GM12878 (cell line): ENCODE data around the gene DHCR7. TPM values are rescaled to one million over a fixed set of nuclear protein-coding genes. Genes with fewer than 3 reads are reported as not detected.

Experiments
- ATAC-seq: fragments of 200-7000 bp; cut with Tn5 transposase; 3 replicates; pipeline ENCODE4 v1.9.1; 2020; ENCODE audit warnings: mild to moderate bottlenecking, moderate library complexity
- BruUV-seq: library from RNA; stranded (reverse); fragments of 400-500 nt; replicated peaks from 2 replicates; lab custom pipeline; 2021; lab: Mats Ljungman, UMichigan
- CTCF ChIA-PET: fragments of 300-600 bp; sonication (Branson Sonifier 250); formaldehyde crosslinking; extraction: SDS; loops from one replicate; lab custom pipeline; 2021; ENCODE audit warnings: inconsistent platforms; lab: Yijun Ruan, JAX
- POLR2A ChIA-PET: fragments of 350-600 bp; formaldehyde crosslinking; extraction: SDS; loops from one replicate; lab custom pipeline; 2021; ENCODE audit warnings: inconsistent platforms; lab: Charles Lee
- RAD21 ChIA-PET: fragments of 300-600 bp; sonication (Branson Sonifier 250); formaldehyde crosslinking; loops from one replicate; lab custom pipeline; 2023; ENCODE audit warnings: antibody characterized with exemption; ENCODE audit not compliant: unreplicated experiment; lab: Charles Lee
- SMC1A ChIA-PET: fragments of 300-600 bp; sonication (Branson Sonifier 250); formaldehyde crosslinking; loops from one replicate; lab custom pipeline; 2023; ENCODE audit not compliant: unreplicated experiment, uncharacterized antibody; lab: Charles Lee
- DNase-seq: peaks from one replicate; pipeline ENCODE4 v3.0.0-alpha.2; 2011; ENCODE audit warnings: low read depth, low spot score
- FAIRE-seq: peaks from 3 replicates; lab custom pipeline; 2011; peaks lifted over from hg19 to GRCh38; lab: Jason Lieb, UNC
- H2AFZ ChIP-seq: 2 replicates; pipeline ENCODE4 v1.6.0; 2011; ENCODE audit warnings: low read depth, low read length, control low read depth; ENCODE audit not compliant: control insufficient read depth
- H3K27ac ChIP-seq: 2 replicates; pipeline ENCODE4 v1.5.1; 2011; ENCODE audit warnings: control low read depth; ENCODE audit not compliant: control insufficient read depth, insufficient read depth
- H3K27me3 ChIP-seq, 2 experiments: replicated peaks in 1 of 2; 2 replicates each; pipeline versions ENCODE4 v1.6.0 to v1.6.1; 2011; ENCODE audit warnings: low read length in 1 of 2; ENCODE audit not compliant: control insufficient read depth in 2 of 2, insufficient read depth in 2 of 2
- H3K36me3 ChIP-seq, 2 experiments: 2 replicates each; pipeline ENCODE4 v1.5.1; 2011; ENCODE audit warnings: low read length in 1 of 2; ENCODE audit not compliant: control insufficient read depth in 2 of 2, insufficient read depth in 2 of 2
- H3K4me1 ChIP-seq: 2 replicates; pipeline ENCODE4 v1.6.1; 2011; ENCODE audit warnings: mild to moderate bottlenecking, low read length, moderate library complexity, mixed read lengths; ENCODE audit not compliant: control insufficient read depth, insufficient read depth
- H3K4me2 ChIP-seq: 2 replicates; pipeline ENCODE4 v1.6.0; 2011; ENCODE audit warnings: control low read depth; ENCODE audit not compliant: control insufficient read depth, insufficient read depth
- H3K4me3 ChIP-seq: fragments of 200-600 bp; sonication (generic); 2 replicates; pipeline ENCODE4 v1.5.1; 2016
- H3K79me2 ChIP-seq: 2 replicates; pipeline ENCODE4 v1.6.0; 2011; ENCODE audit warnings: low read length; ENCODE audit not compliant: control insufficient read depth, insufficient read depth
- H3K9ac ChIP-seq: 2 replicates; pipeline ENCODE4 v1.8.0; 2011; ENCODE audit warnings: low read length, control low read depth, mixed read lengths; ENCODE audit not compliant: control insufficient read depth, insufficient read depth
- H3K9me3 ChIP-seq: replicated peaks from 3 replicates; pipeline ENCODE4 v1.5.1; 2011; ENCODE audit warnings: mild to moderate bottlenecking, low read length; ENCODE audit not compliant: control insufficient read depth, insufficient read depth
- H4K20me1 ChIP-seq: 2 replicates; pipeline ENCODE4 v1.6.0; 2011; ENCODE audit not compliant: control insufficient read depth, insufficient read depth
- BHLHE40 ChIP-seq, 2 experiments: fragments of 450-650 bp in 1 of 2; IDR thresholded peaks; 2 replicates each; pipeline ENCODE4 v1.6.1; 2011 to 2017; ENCODE audit warnings: low read depth in 2 of 2, borderline replicate concordance in 1 of 2, improper control_type of control experiment in 1 of 2, low read length in 1 of 2, mild to moderate bottlenecking in 1 of 2
- NKRF ChIP-seq: fragments of 450-650 bp; conservative IDR thresholded peaks from 2 replicates; pipeline ENCODE4 v1.6.1; 2017; ENCODE audit warnings: mild to moderate bottlenecking, moderate library complexity
- POLR2A ChIP-seq: IDR thresholded peaks from 2 replicates; pipeline ENCODE4 v1.6.1; 2011; ENCODE audit warnings: low read depth, mild to moderate bottlenecking, low read length
- WGBS: methylation state at CpG from one replicate; pipeline ENCODE4 v1.1.6; 2016; ENCODE audit warnings: low lambda C conversion rate; ENCODE audit not compliant: insufficient replicate concordance, insufficient coverage; ENCODE audit errors: missing lambda C conversion rate; 5-methylcytosine and 5-hydroxymethylcytosine counted together
- in situ Hi-C: fragments of 300-500 bp; cut with MboI; formaldehyde crosslinking; loops from 9 replicates; pipeline ENCODE4 v1.14.3; 2018; ENCODE audit warnings: mixed read lengths
- intact Hi-C: fragments of 100-400 bp; cut with micrococcal nuclease; formaldehyde crosslinking; loops from one replicate; pipeline ENCODE4 v1.14.2; 2022; ENCODE audit not compliant: unreplicated experiment
- polyA plus RNA-seq, 11 experiments: library from polyadenylated mRNA; depleted of rRNA in 4 of 11; unstranded in 6 of 11; stranded (reverse) in 5 of 11; fragments of >200 nt; fragmentation: Nextera tagmentation in 4 of 11; fragmentation: Illumina TruSeq in 1 of 11; extraction: Ambion mirVana in 4 of 11; extraction: Trizol in 1 of 11; gene quantifications; 1 replicate in 1 of 11; 2 replicates in 10 of 11; pipeline versions ENCODE4 v1.2.1 to v1.2.3, GENCODE V29; 2011 to 2016; ENCODE audit warnings: inconsistent platforms in 2 of 11, missing spikeins in 2 of 11, low read depth in 1 of 11
- total RNA-seq, 4 experiments: library from RNA; depleted of rRNA in 3 of 4; stranded (reverse); fragments of >200 nt in 3 of 4; fragmentation: Illumina TruSeq in 1 of 4; extraction: Trizol in 1 of 4; gene quantifications; 2 replicates each; pipeline versions ENCODE4 v1.2.1 to v1.2.3, GENCODE V29; 2013 to 2021
- TF ChIP-seq, protein P1 (sequence below): fragments of 450-650 bp; IDR thresholded peaks from 2 replicates; pipeline ENCODE4 v1.6.1; 2017; ENCODE audit warnings: mild to moderate bottlenecking

DHCR7 gene
- total and polyA plus RNA-seq, 10 of the 15 experiments (the other 5 are each of a cell fraction or from before 2014, with no cell fraction given): 4.2 to 115 (median 57.8) TPM

GRCh38 chr11:71478528-71478840, 30.3 kb upstream of the DHCR7 start:
- no peak overlapping the region for H3K4me2 ChIP-seq
- H3K79me2 ChIP-seq: no peaks in the 10 kb centered on the region
- over 99% methylated on average over 11 of the region's 11 CpGs for WGBS
- H3K27ac ChIP-seq: no peak overlapping the region
- RAD21 ChIA-PET: no interaction called here
- no peak for ATAC-seq
- TSS peak; percentile 36 for BruUV-seq
- no peak for DNase-seq
- no peaks in the 10 kb centered on the region for H3K4me1 ChIP-seq
- intact Hi-C loops: no loop called here
- TF ChIP-seq POLR2A: peak; percentile 15; the same call in 1 of the 2 replicates
- TF ChIP-seq NKRF: no peak
- TF ChIP-seq, all 136 proteins: peak for 1
- Histone ChIP-seq H4K20me1 (no peaks in the 10 kb centered on the region), H3K4me3 (no peak overlapping the region), H3K36me3 (peaks cover 30 to 40% of the 10 kb centered on the region in 2 experiments), H2AFZ (no peak overlapping the region), H3K27me3 (no peaks in the 10 kb centered on the region), H3K9ac (no peak overlapping the region), H3K9me3 (no peaks in the 10 kb centered on the region)
- ChIA-PET POLR2A (no interaction called here), CTCF (no interaction called here), SMC1A (interaction anchor here (0.6 kb wide), 1 partner anchor 20 kb away, joined by 3 read pairs; no protein-coding TSS in a partner anchor)
- in situ Hi-C loops: no loop called here
- no peak for FAIRE-seq

DNA sequence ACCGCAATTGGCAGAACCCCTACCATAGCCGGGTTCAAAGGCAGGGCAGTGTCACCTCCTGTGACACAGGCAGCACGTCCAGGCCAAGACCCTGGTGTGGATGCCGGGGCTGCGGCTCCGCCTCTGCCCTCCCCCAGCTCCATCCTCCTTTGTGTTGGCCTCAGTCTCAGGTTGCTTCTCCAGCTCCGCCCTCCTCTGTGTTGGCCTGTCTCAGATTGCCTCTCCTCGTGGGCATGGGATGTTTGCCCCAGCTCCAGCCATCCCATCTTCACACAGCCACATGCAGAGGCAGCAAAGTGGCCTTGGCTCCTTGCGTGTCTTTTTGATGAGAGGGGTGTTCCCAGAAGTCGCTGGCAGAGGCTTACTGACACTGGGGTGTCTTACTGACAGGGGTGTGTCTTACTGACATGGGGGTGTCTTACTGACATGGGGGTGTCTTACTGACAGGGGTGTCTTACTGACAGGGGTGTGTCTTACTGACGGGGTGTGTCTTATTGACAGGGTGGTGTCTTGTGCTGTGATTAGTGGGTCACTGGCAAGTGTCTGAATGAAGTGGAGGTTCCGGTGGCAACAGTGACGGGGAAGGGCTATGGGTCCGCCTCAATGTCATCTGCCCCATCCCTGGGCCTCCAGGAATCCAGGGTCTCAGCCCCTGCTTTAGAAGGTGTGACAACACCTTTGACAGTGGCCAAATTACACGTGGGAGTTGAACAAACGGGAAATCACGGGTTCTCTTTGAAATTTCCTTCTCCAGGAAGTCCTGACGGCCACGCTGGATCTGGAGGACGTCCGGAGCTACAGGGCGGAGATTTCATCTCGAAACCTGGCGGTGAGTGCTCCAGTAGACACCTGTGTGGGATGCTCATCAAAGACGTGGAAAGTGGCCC, 29.7 kb upstream of the DHCR7 start:
- no TSS peak for BruUV-seq
- FAIRE-seq (no peak), DNase-seq (no peak), ATAC-seq (no peak)
- H3K27ac ChIP-seq: no peak overlapping the region
- intact Hi-C loops: no loop called here
- WGBS: 87% methylated on average over 25 of the region's 25 CpGs
- H2AFZ ChIP-seq: no peak overlapping the region
- H3K4me2 ChIP-seq: no peak overlapping the region
- ChIA-PET SMC1A (no interaction called here), CTCF (interaction anchor here (0.6 kb wide), 1 partner anchor 11 kb away, joined by 3 read pairs; no protein-coding TSS in a partner anchor), POLR2A (no interaction called here), RAD21 (no interaction called here)
- H3K4me1 ChIP-seq: no peaks in the 10 kb centered on the region
- H3K9me3 ChIP-seq: no peaks in the 10 kb centered on the region
- no peak overlapping the region for H3K9ac ChIP-seq
- H3K4me3 ChIP-seq: no peak overlapping the region
- peaks cover 24 to 46% of the 10 kb centered on the region in 2 experiments for H3K36me3 ChIP-seq
- H4K20me1 ChIP-seq: no peaks in the 10 kb centered on the region
- no peaks in the 10 kb centered on the region for H3K79me2 ChIP-seq
- no peaks in the 10 kb centered on the region for H3K27me3 ChIP-seq
- in situ Hi-C loops: no loop called here
- TF ChIP-seq, protein P1, sequence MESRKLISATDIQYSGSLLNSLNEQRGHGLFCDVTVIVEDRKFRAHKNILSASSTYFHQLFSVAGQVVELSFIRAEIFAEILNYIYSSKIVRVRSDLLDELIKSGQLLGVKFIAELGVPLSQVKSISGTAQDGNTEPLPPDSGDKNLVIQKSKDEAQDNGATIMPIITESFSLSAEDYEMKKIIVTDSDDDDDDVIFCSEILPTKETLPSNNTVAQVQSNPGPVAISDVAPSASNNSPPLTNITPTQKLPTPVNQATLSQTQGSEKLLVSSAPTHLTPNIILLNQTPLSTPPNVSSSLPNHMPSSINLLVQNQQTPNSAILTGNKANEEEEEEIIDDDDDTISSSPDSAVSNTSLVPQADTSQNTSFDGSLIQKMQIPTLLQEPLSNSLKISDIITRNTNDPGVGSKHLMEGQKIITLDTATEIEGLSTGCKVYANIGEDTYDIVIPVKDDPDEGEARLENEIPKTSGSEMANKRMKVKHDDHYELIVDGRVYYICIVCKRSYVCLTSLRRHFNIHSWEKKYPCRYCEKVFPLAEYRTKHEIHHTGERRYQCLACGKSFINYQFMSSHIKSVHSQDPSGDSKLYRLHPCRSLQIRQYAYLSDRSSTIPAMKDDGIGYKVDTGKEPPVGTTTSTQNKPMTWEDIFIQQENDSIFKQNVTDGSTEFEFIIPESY: no peak
- no peak for TF ChIP-seq BHLHE40 (IDR thresholded peaks at IDR 0.05; ENCODE audit: borderline replicate concordance in 1 of 2, low read depth in 2 of 2, low read length in 1 of 2)
